NCI-H1092 (cell line): ENCODE data around the gene XIRP1.
A peak's percentile ranks its signal among the peaks of the same experiment; 100 is the strongest.

ENCODE experiments used
- DNase-seq: peaks from one replicate; lab custom pipeline; 2025; lab: John Stamatoyannopoulos, UW

The XIRP1 gene

GRCh38 chr3:39208463-39209055 lies 16.2 kb upstream of the XIRP1 start:
- no peak for DNase-seq

DNA sequence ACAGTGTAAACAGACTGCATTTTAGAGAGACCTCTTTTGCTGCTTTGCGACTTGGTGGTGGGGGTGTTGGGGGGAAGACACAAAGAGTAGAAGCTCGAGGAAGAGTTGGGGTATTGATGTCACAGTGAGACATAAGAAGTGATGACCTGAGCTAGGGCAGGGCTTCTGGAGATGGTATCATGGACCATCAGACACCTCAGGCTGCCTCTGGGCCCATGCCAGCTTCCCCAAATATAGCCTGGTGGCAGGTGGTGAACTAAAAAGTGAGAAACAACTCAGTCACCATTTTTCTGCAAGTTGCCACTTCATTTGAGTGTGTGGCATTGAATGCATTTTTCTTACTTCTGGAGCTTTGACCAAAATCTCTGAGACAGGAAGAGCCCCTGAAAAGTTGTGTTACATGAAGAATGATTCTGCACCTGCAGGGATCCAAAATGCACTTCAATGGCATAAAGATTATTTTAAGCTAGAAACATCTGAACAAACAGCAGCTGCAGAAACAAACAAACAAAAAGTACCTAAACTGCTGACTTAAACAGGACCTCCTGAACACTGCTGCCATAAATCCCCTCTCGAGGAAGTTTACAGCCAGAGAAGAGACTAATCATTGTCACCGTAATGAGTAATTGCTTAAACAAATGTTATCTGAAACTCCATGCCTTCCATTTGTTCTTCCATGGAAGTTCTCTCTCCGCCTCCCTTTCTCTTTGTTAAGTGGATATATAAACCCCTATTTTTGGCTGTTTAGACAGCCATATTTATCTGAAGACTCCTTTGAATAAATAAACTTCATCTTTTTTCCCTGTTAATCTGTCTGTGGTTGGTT lies 15.2 kb upstream of the XIRP1 start:
- DNase-seq, result no peak

DNA sequence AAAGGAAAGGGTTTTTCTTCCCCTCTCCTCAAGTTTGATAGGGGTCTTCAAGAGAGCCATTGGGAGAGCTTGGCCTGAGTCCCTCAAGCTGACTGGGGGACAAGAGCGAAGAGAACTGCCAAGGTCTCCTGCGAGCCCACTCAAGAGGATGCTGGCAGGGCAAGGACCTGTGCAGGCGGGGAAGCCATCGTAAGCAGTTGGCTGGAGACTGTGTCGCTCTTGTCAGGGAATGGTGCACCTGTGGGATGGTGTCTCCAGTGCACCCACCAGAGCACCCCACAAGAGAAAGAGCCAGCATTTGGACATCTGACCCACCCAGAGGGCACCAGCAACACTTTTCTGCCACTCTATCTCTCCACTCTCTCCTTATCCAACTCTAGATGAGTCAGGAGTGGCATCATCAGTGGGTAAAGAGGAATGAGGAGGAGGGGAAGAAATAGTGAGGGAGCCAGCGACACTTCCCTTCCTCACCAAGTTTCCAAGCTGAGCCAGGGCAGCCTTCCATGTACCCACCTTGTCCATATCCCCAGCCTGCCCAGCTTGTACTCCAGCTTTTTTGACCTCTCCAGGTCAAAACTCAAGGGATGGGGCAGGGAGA lies 13.6 kb upstream of the XIRP1 start:
- no peak for DNase-seq

DNA sequence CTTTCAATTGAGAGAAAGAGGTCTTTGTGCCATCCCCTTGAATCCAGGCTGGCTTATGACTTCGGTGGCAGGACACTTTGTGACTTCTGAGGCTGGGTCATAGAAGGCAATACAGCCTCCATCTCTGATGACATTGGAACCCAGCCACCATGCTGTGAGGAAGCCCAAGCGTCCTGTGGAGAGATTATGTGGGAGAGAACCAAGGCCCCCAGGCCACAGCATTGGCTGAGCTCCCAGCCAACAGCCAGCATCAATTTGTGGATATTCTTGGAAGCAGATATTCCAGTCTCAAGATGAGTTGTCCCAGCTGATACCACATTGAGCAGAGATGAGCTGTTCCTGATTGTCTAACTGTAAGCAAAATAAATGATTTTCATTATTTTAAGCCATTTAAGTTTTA lies 12.7 kb upstream of the XIRP1 start:
- no peak for DNase-seq

GRCh38 chr3:39203860-39204259 lies 11.5 kb upstream of the XIRP1 start:
- no peak for DNase-seq

DNA sequence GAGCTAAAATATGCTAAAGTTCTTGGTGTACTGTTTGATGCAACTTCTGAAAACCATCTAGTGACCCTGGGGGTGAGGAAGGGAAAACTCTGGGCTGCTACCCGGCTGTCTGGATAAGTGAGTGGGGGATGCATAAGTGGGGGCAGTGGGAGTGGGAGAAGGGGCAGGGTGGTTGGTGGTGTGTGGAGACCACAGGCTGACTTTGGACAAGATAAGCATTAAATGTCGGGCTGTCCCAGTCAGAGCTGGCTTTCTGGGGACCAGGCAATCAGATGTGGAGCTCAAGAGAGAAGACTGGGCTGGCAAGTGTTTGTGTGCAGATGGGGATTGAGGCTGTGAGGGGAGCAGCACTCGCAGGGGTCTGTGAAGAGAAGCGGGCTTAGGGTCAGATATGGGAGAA lies 11.0 kb upstream of the XIRP1 start:
- DNase-seq, result no peak

DNA sequence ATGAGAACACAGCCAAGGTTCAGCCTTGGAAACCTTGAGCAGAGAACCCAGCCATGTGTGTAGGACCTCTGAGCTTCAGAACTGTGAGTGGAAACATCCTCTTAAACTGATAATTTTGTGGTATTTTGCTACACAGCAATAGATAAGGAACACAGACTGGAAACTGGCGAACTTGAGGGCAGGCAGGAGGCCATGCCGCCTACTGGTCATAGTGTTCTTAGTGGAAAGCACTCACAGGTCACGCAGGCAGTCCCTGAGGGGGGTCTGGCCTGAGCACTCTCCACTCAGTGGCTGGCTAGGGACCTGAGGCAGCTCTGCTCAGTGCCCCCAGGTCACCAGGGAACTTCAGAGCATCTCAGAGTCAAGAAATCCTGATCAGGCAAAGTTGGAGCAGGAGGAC lies 9.7 kb upstream of the XIRP1 start:
- no peak for DNase-seq

- peak; percentile 35 for DNase-seq
Measured at GRCh38 chr3:39196671-39197356, 4.4 kb upstream of the XIRP1 start.

DNA sequence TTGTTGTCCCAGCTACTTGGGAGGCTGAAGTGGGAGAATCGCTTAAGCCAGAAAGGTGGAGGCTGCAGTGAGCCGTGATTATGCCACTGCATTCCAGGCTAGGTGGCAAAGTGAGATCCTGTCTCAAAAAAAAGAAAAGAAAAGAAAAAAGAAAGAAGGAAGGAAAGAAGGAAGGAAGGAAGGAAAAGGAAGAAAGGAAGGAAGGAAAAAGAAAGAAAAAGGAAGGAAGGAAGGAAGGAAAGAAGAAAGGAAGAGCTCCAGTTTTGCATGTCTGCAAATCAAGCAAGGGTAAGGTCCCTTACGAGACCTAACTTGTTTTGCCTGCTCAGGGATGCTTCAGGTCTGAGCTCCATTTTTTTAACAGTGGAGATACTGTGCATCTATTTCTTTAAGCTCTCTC lies 3.6 kb upstream of the XIRP1 start:
- no peak for DNase-seq

DNA sequence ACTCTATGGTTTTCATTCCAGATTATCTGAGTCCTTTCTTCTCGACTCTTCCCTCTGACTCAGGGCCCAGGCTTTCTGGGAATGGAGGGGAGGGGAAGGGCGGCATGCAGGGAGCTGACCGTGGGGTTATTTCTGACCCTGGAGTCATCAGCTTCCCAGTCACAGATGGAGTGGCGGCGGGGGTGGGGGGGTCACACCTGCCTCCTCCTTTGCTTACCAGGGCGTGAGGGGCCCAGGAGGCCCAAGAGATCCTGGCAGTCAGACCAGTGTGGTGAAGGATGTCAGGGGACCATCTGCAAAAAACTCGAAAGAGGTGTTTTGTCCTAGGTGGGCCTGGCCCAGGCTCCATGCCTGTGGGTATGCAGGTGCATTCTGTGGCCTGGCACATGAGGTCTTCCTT lies 996 bp upstream of the XIRP1 start:
- no peak for DNase-seq

DNA sequence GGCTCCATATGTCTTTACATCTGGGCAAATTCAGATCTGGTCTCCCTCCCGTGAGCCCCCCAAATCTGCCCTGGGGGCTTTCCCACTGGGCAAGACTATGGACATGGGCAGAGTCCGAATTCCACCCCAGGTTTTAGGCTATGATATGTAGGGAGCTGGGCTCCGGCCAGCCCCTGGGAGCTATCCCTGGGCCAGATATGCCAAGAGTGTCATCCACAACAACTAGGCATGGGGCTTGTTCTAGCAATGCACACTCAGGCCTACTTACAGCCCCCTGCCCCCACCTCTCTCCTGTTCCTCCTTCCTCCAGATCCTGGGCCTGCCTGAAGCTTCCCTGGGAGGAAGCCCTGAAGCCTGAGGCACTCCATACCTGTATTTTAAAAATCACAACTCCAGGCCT lies 622 bp downstream of the XIRP1 start:
- DNase-seq, result no peak

DNA sequence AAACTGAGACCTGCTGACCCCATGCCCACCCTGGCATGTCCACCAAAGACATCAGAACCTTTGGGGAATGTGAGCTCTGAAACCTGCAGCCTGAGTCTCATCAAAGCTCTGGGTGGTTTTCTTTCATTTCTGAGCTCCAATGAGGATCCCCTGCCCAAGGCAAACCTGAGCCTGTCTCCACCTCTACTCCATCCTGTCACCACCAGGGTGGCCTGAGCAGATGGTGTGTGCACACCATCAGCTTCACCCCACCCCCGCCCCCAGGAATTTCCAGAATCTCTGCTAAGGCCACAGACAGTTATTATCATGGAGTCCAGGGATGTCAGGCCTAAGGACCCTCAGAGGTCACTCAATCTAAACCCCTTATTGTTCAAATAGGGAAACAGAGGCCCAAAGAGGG lies 1.3 kb downstream of the XIRP1 start:
- no peak for DNase-seq

GRCh38 chr3:39190281-39191025 lies 1.9 kb downstream of the XIRP1 start:
- no peak for DNase-seq

DNA sequence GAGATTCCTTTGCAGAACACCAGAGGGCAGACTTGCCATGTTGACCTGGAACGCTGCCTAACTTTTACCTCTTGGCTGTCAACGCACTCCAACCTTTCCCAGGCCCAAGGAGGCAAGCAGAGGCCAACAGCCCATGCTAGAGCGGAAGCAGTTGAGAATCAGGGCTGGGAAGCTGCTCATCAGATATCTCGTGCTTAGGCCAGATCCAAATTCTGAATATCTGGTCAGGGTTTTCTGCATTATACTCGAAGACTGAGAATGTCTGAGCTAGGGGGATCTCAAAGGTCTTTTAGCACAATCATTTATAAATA lies 2.5 kb downstream of the XIRP1 start:
- peak; percentile 36 for DNase-seq

- DNase-seq, result no peak
Measured at GRCh38 chr3:39189150-39189958, 3.0 kb downstream of the XIRP1 start.

GRCh38 chr3:39188271-39189149 lies 3.9 kb downstream of the XIRP1 start:
- no peak for DNase-seq

DNA sequence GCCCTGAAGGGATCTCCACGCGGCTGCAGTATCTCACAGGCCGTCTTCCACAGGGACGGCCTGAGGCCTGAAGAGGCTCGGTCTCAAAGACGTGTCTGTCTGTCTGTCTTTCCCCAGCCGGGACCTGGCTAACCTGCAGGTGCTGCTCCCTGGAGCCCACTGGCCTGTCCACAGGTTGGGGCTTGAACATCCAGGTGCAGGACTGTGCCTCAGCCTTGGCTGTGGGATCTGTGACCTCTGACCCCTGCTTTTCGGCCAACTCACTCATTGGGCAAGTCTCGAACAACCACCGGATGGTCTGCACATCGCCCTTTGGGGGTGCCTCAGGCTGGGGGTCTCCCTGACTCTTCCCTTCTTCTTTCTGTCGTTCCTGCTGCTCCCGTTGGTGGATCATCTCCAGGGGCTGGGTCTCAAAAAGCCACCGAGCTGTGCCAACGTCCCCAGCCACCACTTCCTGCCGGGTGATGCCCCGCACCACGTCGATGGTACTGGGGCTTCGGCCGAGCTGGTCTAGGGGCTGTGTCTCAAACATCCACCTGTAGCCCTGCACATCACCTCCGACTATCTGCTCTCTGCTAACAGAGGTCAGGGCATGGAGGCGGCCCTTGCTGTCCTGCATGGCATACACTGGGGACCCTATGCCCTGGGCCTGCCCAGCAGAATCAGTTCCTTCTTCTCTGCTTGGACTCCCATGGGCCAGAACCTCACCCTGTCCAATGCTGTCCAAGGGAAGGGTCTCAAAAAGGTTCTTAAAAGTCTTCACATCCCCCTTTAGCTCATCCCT lies 4.8 kb downstream of the XIRP1 start:
- DNase-seq, result no peak

- no peak for DNase-seq
Measured at GRCh38 chr3:39186692-39187151, 5.7 kb downstream of the XIRP1 start.

GRCh38 chr3:39185959-39186691 lies 6.3 kb downstream of the XIRP1 start:
- no peak for DNase-seq
